Skeletal muscle tissue (tissue), 4 donors: ENCODE data around the gene CPOX. TPM values are rescaled to one million over a fixed set of nuclear protein-coding genes. Genes with fewer than 3 reads are reported as not detected.

Experiments used
- H3K27ac ChIP-seq: one replicate; pipeline ENCODE4 v1.7.0; 2013; ENCODE audit warnings: mild to moderate bottlenecking, low read depth, low read length, inconsistent platforms
- H3K27me3 ChIP-seq, 3 donors: one replicate each; pipeline ENCODE4 v1.7.0; 2013; ENCODE audit warnings: low read length in 3 of 3; ENCODE audit not compliant: control insufficient read depth in 3 of 3, insufficient read depth in 3 of 3
- H3K36me3 ChIP-seq, 3 donors: one replicate each; pipeline ENCODE4 v1.7.0; 2013; ENCODE audit warnings: low read length in 3 of 3; ENCODE audit not compliant: control insufficient read depth in 3 of 3, insufficient read depth in 3 of 3
- H3K4me1 ChIP-seq, 3 donors: one replicate each; pipeline ENCODE4 v1.7.0; 2013; ENCODE audit warnings: low read length in 3 of 3, mild to moderate bottlenecking in 3 of 3; ENCODE audit not compliant: control insufficient read depth in 3 of 3, insufficient read depth in 3 of 3
- H3K4me3 ChIP-seq, 3 donors: one replicate each; pipeline ENCODE4 v1.7.0; 2013; ENCODE audit warnings: low read length in 3 of 3
- H3K9ac ChIP-seq, 3 donors: one replicate each; pipeline ENCODE4 v1.7.0; 2013; ENCODE audit warnings: low read length in 3 of 3, mild to moderate bottlenecking in 3 of 3, moderate library complexity in 2 of 3, low read depth in 1 of 3
- H3K9me3 ChIP-seq, 3 donors: one replicate each; pipeline ENCODE4 v1.7.0; 2013; ENCODE audit warnings: low read length in 3 of 3; ENCODE audit not compliant: control insufficient read depth in 3 of 3
- total RNA-seq: library from RNA; depleted of rRNA; stranded (reverse); fragments of >200 nt; gene quantifications from one replicate; pipeline ENCODE4 v1.2.3, GENCODE V29; 2014
- donor health status: Osteomylitis.

CPOX gene
- total RNA-seq, 1 donor from 2014 or later, result 13.6 TPM

DNA sequence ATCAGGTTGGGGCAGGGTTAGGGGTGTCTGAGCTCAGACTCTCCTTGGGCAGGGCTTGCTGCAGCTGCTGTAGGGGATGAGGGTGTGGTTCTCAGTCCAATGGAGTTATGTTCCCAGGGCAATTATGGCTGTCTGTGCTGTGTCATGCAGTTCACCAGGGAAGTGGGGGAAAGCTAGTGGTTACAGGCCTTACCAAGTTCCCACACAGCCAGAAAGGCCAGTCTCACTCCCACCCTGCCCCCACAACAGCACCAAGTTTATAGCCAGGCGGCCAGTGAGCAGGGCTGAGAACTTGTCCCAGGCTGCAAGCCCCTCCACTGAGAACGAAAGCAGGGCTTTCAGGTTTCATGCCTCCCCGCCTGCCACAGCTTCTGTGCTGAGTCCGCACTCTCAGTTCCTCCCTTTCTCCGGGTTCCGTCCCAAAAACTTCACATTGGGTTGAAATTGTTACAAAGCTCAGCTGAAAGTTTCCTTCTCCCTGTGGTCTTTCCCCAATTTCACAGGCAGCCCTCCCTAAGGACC lies 19.6 kb upstream of the CPOX start:
- H3K27me3 ChIP-seq, result no peaks in the 10 kb centered on the region
- H3K9me3 ChIP-seq, result no peaks in the 10 kb centered on the region
- H3K4me3 ChIP-seq, result no peak overlapping the region
- no peaks in the 10 kb centered on the region for H3K4me1 ChIP-seq
- no peaks in the 10 kb centered on the region for H3K36me3 ChIP-seq
- H3K9ac ChIP-seq, result peak overlapping the region in 1 of 3 donors; percentile 25
- no peak overlapping the region for H3K27ac ChIP-seq

DNA sequence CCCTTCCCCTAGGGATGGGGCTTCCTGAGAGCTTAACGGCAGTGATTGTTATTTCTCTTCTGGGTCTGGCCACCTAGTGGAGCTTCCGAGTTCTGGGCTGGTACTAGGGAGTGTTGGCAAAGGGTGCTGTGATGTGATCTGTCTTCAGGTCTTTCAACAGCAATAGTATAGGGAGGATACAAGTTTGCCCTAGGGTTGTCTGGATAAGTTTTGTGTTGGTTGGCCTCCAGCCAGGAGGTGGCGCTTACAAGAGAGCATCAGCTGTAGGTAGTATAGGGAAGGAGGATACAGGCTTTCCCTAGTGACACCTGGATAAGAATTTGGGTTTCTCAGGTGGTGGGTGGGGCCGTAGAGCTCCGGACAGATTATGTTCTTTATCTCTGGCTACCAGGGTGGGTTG lies 19.2 kb upstream of the CPOX start:
- Histone ChIP-seq H3K27ac (no peak overlapping the region), H3K4me3 (no peak overlapping the region), H3K9me3 (no peaks in the 10 kb centered on the region), H3K36me3 (no peaks in the 10 kb centered on the region), H3K27me3 (no peaks in the 10 kb centered on the region), H3K4me1 (no peaks in the 10 kb centered on the region), H3K9ac (no peak overlapping the region)

DNA sequence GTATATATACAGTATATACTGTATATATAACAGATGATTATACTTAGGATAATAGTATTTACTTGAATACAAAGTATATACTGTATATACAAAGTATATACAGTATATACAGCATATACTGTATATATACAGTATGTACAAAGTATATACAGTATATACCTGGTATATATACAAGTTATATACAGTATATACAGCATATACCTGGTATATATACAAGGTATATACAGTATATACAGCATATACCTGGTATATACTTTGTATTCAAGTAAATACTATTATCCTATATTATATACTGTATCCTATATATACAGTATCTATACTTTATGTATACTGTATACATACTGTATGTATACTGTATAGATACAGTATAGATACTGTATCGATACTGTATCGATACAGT lies 14.6 kb upstream of the CPOX start:
- no peak overlapping the region for H3K4me3 ChIP-seq
- H3K9ac ChIP-seq, result no peak overlapping the region
- H3K27me3 ChIP-seq, result no peaks in the 10 kb centered on the region
- no peaks in the 10 kb centered on the region for H3K36me3 ChIP-seq
- H3K4me1 ChIP-seq, result no peaks in the 10 kb centered on the region
- H3K9me3 ChIP-seq, result no peaks in the 10 kb centered on the region
- H3K27ac ChIP-seq, result no peak overlapping the region

DNA sequence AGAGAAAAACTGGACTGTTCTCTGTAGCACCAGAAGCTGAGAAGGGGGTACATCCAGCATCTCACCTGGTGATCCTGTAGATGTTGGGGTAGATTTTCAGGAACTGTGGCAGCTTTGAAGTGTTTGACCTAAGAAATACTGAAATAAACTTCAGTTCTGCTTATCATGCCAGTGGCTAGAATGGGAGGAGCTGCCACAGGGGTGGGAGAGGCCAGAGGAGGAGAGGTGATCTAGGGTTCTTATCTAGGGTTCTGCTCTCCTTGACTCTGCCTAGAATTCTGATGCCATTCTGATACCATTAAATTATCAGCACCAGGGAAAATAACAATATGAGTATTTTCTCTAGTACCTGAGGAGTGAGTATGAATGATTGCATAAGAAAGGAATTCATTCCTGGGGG lies 10.2 kb upstream of the CPOX start:
- Histone ChIP-seq H3K27ac (no peak overlapping the region), H3K36me3 (no peaks in the 10 kb centered on the region), H3K9ac (no peak overlapping the region), H3K27me3 (no peaks in the 10 kb centered on the region), H3K4me3 (no peak overlapping the region), H3K4me1 (no peaks in the 10 kb centered on the region), H3K9me3 (no peaks in the 10 kb centered on the region)

DNA sequence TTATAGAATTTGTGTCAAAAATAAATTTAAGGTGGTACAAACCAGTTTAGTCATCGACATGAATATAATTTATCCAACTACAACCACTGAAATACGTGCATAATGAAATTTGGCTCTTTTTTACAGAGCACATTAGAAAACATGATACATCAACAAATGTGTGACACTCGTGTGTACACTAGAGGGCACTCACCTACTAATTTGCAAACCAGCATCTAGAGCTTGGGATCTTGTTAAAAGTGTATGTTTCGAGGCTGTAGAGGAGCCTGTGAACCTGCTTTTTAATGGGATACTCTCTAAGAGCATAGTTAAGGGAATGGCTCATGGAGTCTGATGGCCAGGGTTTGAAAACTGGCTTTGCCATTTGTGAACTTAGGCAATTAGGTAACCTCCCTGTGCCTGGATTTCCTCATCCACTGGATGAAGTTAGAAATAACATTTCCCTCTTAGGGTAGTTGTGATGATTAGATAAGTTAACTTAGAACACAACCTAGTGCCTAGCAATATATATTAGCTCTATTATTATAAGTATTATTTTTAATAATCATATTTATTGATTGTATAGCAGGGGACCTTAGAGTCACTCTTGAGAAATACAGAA lies 8.8 kb upstream of the CPOX start:
- no peaks in the 10 kb centered on the region for H3K36me3 ChIP-seq
- H3K9me3 ChIP-seq, result no peaks in the 10 kb centered on the region
- no peak overlapping the region for H3K27ac ChIP-seq
- H3K9ac ChIP-seq, result no peak overlapping the region
- H3K4me1 ChIP-seq, result no peaks in the 10 kb centered on the region
- no peaks in the 10 kb centered on the region for H3K27me3 ChIP-seq
- H3K4me3 ChIP-seq, result no peak overlapping the region

DNA sequence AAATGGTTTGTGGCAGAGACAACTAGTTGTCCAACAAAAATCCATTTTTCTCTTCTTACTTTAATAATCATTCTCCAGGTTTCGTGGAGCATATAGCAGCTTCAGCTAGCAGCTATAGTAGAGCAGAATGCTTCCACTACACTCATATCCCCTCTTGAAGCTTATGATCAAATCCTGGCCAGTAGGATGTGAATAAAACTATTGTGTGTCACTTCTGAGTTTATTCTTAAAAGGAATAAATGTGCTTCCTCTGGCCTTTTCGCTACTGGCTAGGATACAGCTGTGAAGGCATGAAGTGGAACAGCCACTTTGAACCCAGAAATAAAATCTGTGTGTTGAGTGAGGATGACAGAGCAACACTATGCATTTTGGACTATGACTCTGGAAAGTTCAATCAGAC lies 7.8 kb upstream of the CPOX start:
- Histone ChIP-seq H3K4me3 (no peak overlapping the region), H3K4me1 (no peaks in the 10 kb centered on the region), H3K36me3 (no peaks in the 10 kb centered on the region), H3K27me3 (no peaks in the 10 kb centered on the region), H3K9ac (no peak overlapping the region), H3K27ac (no peak overlapping the region), H3K9me3 (no peaks in the 10 kb centered on the region)

DNA sequence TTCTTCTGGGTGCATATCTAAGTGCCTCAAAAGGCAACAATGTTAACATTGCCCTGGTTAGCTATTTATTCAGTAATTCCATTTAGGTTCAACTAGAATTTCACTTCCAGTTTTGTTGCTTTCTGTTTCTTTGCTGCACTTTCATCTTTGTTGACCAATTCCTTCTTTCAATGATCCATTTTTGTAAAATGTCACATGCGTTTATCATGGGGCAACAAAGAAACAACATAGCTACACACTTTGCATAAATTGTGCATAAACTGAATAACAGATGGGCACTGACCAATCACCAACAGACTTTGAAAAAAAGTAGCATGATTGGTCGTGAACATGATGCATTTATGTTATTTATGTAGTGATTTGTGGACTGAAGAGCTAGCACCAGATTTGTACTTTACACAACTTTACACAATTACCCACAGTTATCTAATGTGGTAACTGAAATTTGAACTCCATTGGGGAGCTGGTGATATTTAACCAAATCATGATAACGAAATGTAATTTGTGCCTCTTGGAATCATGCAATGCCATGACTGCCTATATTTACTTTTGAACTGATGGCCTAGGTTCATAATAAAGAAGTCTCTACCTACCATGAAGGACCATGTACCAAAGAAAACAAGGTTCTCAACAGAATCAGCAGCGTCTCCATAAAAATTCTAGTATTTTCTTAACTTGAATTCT lies 7.1 kb upstream of the CPOX start:
- no peaks in the 10 kb centered on the region for H3K9me3 ChIP-seq

DNA sequence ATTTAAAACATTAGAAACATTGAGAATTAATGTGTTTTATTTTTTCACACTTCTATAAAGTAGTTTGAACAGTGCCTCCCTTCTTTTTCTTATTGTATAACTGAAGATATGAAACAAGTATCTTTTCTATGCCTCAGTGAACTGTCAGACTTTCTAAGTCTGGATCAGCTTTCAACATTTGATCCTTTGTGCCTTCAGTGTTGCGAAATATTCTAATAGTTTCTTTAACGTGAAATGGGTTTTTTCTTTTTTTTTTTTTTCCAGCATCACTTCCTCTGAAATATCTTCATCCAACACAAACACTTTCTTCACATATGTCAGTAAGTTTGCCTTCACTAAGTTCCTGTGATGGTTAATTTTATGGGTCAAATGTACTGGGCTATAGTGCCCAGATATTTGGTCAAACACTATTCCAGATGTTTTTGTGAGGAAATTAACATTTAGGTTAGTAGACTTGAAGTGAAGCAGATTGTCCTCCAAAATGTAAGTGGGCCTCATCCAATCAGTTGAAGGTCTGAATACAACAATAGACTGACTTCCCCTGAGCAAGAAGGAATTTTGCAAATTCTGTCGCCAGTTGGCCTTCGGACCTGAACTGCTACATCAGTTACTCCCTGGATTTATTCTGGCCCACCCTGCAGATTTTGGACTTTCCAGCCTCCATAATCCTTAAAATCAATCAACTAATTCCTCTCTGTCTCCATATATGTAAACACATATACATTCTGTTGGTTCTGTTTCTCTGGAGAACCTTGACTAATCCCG lies 6.4 kb upstream of the CPOX start:
- Histone ChIP-seq H3K27me3 (no peaks in the 10 kb centered on the region), H3K36me3 (no peaks in the 10 kb centered on the region), H3K9ac (no peak overlapping the region), H3K27ac (no peak overlapping the region), H3K9me3 (no peaks in the 10 kb centered on the region), H3K4me3 (no peak overlapping the region), H3K4me1 (no peaks in the 10 kb centered on the region)

More for the DNA sequence above, 7.1 kb upstream of the CPOX start:
- no peak overlapping the region for H3K4me3 ChIP-seq
- H3K36me3 ChIP-seq, result no peaks in the 10 kb centered on the region
- H3K27ac ChIP-seq, result no peak overlapping the region
- H3K4me1 ChIP-seq, result no peaks in the 10 kb centered on the region
- H3K9ac ChIP-seq, result no peak overlapping the region
- H3K27me3 ChIP-seq, result no peaks in the 10 kb centered on the region

DNA sequence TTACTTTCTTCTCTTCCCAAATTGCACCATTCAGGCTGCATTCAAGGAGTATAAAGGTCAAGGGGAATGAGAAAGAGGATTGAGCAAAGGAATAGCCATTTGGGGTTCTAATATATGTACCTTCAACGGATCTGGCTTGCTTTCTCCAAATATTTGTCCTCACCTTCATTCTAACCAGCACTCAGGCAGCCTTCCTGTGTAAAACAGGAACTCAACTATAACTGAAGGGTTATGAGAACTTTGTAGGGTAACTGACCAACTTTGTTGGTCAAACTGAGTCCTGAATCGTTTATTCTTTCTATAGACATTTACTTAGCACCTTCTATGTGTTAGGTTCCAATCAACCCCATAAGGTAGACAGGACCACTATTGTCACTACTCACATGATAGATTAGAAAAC lies 5.1 kb upstream of the CPOX start:
- Histone ChIP-seq H3K27ac (no peak overlapping the region), H3K9me3 (no peaks in the 10 kb centered on the region), H3K36me3 (no peaks in the 10 kb centered on the region), H3K4me1 (no peaks in the 10 kb centered on the region), H3K4me3 (no peak overlapping the region), H3K27me3 (no peaks in the 10 kb centered on the region), H3K9ac (no peak overlapping the region)
